GM21423 (cell line): ENCODE data around the gene ZMIZ1.

ENCODE experiments used
- ATAC-seq: cut with Tn5 transposase; IDR thresholded peaks from one replicate; pipeline ENCODE4 v1.9.1; 2021; ENCODE audit warnings: mild to moderate bottlenecking, moderate library complexity; ENCODE audit not compliant: unreplicated experiment

ZMIZ1 gene

GRCh38 chr10:79193694-79194382, 125.1 kb downstream of the ZMIZ1 start:
- no peak for ATAC-seq

- peak; percentile 80 for ATAC-seq
These were observed 126.5 kb downstream of the ZMIZ1 start for GRCh38 chr10:79195091-79195923.

GRCh38 chr10:79196470-79197461, 128.0 kb downstream of the ZMIZ1 start:
- no peak for ATAC-seq

- no peak for ATAC-seq
These were observed 128.8 kb downstream of the ZMIZ1 start for GRCh38 chr10:79197558-79197957.

GRCh38 chr10:79200346-79200745, 131.6 kb downstream of the ZMIZ1 start:
- ATAC-seq = no peak

GRCh38 chr10:79201706-79202105, 132.9 kb downstream of the ZMIZ1 start:
- no peak for ATAC-seq

GRCh38 chr10:79202188-79203013, 133.6 kb downstream of the ZMIZ1 start:
- ATAC-seq = no peak

- no peak for ATAC-seq
These were observed 134.4 kb downstream of the ZMIZ1 start for GRCh38 chr10:79203014-79203644.

- ATAC-seq = no peak
These were observed 135.1 kb downstream of the ZMIZ1 start for GRCh38 chr10:79203833-79204232.

- no peak for ATAC-seq
These were observed 137.7 kb downstream of the ZMIZ1 start for GRCh38 chr10:79206300-79207095.

GRCh38 chr10:79207096-79207357, 138.3 kb downstream of the ZMIZ1 start:
- no peak for ATAC-seq

GRCh38 chr10:79207726-79208125, 139.0 kb downstream of the ZMIZ1 start:
- no peak for ATAC-seq

GRCh38 chr10:79208251-79208983, 139.7 kb downstream of the ZMIZ1 start:
- no peak for ATAC-seq

- ATAC-seq = no peak
These were observed 140.6 kb downstream of the ZMIZ1 start for GRCh38 chr10:79209340-79209739.

- ATAC-seq = no peak
These were observed 141.1 kb downstream of the ZMIZ1 start for GRCh38 chr10:79209831-79210230.

GRCh38 chr10:79210672-79211071, 141.9 kb downstream of the ZMIZ1 start:
- no peak for ATAC-seq

- no peak for ATAC-seq
These were observed 142.8 kb downstream of the ZMIZ1 start for GRCh38 chr10:79211616-79212015.

- ATAC-seq = no peak
These were observed 146.8 kb downstream of the ZMIZ1 start for GRCh38 chr10:79215531-79215930.
